Measurements from ENCODE around the gene FAM9C. TPM values are rescaled to one million over a fixed set of nuclear protein-coding genes. Genes with fewer than 3 reads are reported as not detected.

Gene FAM9C
- polyA plus RNA-seq, 4 donors, result 0.16 to 0.52 (median 0.47) TPM

GRCh38 chrX:13008851-13009250, 35.6 kb downstream of the FAM9C start:
- DNase-seq (ENCODE audit: low read depth in 4 of 4, low spot score in 3 of 4), result no peak

- no peak for DNase-seq (ENCODE audit: low read depth in 4 of 4, low spot score in 3 of 4)
Measured at GRCh38 chrX:13008189-13008533, 36.3 kb downstream of the FAM9C start.

DNA sequence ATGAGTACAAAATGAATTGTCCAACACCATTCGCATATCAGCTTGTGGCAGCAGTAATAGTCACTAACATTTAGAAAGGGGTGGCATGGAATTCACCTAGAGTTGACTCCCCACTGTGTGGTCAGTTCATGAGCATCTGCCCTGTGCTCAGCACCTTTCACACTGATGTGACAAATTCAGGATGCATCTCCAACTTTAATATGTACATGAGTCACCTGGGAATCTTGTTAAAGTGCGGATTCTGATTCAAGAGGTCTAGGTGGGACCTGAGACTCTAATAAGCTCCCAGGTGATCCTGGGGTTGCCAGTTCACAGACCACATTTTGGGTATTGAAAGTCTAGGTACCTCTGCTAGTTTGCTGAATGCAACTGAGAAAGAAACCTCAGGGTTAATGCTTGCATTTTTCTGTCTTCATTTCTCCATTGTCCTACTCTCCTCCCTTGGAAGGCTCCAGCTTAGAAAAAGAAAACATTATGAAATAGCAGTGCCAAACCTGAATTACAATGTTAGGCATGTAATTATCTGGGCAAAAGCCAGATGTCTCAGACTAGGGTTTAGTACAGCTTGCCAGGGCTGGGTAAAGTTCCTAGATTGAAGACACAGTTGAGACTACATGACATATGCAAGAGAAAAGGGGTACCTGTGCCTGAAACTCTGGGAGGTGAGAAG, 36.8 kb downstream of the FAM9C start:
- no peak for DNase-seq (ENCODE audit: low read depth in 4 of 4, low spot score in 3 of 4)

DNA sequence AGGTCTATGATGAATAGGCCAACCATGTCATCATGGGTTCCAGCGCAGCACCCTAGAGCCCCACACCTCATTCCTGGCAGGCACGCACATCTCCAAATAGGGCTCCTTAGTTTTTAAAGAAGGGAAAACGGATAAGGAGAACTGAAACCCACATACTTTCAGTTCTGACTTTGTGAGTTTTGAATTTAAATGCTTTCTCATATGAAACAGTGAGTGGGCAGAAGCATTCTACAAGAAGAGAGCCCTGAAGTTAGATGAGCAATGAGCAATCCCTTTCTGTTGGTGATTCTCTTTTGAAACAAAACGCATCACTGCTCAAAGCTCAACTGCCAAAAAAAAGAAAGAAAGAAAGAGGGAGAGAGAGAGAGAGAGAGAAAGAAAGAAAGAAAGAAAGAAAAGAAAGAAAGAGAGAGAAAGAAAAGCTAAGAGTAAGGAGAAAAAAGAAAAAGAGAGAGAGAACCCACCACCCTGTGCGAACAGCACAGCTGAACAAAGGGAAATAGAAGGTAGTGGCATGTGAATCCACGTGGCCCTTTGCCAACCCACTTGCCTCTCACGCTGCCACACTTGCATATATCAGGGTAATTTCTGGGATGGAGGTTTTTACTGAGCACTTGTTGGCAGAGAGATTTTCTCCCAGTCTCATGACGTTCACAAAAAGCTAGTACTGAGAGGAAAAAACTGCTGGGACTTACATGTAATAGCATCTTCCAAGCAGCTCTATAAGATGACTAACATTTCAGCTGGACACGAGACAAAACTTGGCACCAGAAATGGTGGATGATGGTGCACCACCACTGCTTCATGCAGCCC, 38.6 kb downstream of the FAM9C start:
- no peak for DNase-seq (ENCODE audit: low read depth in 4 of 4, low spot score in 3 of 4)

- DNase-seq (ENCODE audit: low read depth in 4 of 4, low spot score in 3 of 4), result no peak
Measured at GRCh38 chrX:13001961-13002671, 42.3 kb downstream of the FAM9C start.

- no peak for DNase-seq (ENCODE audit: low read depth in 4 of 4, low spot score in 3 of 4)
Measured at GRCh38 chrX:13001097-13001496, 43.3 kb downstream of the FAM9C start.

DNA sequence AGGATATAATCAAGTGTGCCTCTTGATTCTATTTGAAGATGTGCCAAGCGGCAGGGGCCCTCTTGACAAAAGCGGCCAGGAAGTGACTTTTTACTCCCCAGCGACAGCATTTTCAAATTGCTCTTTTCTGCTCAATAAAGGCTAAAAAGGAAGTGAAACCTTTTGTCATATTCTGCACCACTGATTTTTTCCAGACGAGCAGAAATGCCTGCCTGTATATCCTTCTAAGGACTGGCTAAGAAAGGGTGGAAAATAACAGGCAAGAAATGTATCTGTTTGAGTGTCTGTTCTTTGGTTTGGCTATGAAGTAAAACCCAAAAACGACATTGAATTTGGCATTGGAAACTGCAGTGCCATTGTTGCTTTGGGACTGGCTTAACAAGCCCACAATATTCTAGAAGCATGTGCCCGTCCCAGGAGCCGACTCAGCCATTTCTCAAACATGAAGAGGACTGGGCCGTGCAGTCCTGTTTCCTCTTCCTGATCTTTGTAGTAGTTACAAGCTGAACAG, 44.1 kb downstream of the FAM9C start:
- DNase-seq (ENCODE audit: low read depth in 4 of 4, low spot score in 3 of 4), result no peak

GRCh38 chrX:12999422-12999821, 45.0 kb downstream of the FAM9C start:
- DNase-seq (ENCODE audit: low read depth in 4 of 4, low spot score in 3 of 4), result no peak

DNA sequence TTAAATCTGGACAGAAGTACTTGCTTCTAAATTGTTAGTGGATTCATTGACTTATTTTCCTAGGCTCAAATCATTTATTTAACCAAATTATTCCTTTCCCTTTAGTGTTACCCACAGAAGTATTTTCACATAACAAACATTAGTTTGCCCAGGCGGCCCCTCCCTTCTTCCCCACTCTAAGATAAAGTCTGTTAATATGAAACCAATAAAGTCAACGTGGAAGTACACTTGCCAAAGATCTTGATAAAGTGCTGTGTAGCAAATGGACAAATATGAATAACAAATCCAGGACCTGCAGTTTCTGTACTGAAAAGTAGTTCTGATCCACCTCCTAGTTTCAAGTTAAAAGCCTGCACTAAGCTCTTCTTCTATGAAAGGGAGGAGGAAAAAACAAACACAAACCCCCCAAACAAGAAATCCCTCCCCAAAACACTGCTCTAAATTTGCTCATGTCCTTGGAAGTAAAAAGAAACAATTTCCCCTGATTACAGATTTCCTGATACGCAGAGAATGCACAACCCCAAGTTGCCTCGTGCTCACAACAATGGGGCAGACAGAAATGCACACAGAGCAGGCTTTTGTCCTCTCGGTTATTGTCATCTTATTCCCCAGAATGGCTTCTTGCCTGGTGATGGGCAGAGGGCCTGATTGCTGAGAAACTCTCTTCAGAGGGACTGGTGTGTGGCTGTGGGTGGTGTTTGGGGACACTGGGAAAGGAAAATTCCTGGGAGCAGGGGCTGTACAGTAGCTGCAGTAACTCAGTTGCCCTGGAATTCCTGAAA, 46.3 kb downstream of the FAM9C start:
- no peak for DNase-seq (ENCODE audit: low read depth in 4 of 4, low spot score in 3 of 4)

DNA sequence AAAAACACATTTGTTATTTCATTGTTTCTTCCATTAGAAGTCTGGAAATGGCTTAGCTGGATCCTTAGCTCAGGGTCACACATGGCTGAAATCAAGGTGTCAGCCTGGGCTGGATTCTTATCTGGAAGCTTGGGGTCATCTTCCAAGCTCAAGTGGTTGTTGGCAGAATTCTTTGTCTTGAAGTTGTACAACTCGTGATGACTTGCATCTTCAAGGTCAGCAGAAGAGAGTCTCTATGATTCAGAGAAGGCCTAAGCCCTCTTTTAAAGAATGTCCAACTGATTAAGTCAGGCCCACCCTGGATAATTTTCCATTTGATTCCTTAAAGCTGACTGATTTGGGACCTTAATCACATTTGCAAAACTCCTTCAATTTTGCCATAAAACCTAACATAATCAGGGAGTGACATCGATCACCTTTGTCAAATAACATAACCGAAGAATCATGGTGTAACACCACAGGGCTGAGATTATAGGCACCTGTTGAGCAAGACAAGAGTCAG, 47.4 kb downstream of the FAM9C start:
- DNase-seq (ENCODE audit: low read depth in 4 of 4, low spot score in 3 of 4), result no peak

GRCh38 chrX:12994321-12994720, 50.1 kb downstream of the FAM9C start:
- DNase-seq (ENCODE audit: low read depth in 4 of 4, low spot score in 3 of 4), result no peak

GRCh38 chrX:12993826-12994225, 50.6 kb downstream of the FAM9C start:
- DNase-seq (ENCODE audit: low read depth in 4 of 4, low spot score in 3 of 4), result no peak

- no peak for DNase-seq (ENCODE audit: low read depth in 4 of 4, low spot score in 3 of 4)
Measured at GRCh38 chrX:12992544-12993118, 51.8 kb downstream of the FAM9C start.

DNA sequence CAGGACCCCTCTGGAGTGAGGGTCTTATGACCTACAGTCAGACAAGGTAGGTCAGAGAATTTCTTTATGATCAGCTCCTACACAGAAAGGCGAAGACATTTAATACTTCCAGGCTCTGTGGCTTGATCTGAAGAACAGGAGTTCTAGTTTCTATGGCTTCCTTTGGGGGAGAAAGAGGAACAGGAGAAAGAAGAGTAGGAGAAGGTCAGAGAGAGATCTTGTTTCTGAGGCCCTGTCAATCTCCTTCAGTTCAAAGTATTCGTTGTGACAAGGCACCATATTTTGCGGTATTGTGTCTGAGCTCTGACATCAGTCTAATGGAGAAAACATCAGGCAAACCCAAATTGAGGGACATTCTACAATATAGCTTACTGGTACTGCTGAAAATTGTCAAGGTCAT, 52.8 kb downstream of the FAM9C start:
- DNase-seq (ENCODE audit: low read depth in 4 of 4, low spot score in 3 of 4), result no peak

DNA sequence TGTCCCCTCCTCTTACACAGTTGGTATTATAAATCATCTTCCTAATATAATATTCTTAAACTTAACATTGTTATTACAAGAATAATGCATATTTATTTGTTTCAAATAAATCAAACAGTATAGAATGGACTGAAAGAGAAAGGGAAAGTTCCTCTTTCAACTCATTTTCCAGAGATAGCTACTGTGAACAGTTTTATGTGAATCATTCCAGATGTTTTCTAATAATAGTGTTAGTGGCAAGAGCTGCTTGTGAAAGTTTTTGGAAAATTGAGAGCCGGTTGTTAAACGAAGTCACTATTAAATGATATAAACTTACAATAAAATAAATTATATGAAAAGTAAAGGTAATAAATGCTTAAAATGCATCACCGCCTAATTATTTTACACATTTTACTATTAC, 55.0 kb downstream of the FAM9C start:
- DNase-seq (ENCODE audit: low read depth in 4 of 4, low spot score in 3 of 4), result no peak

GRCh38 chrX:12988797-12989196, 55.6 kb downstream of the FAM9C start:
- no peak for DNase-seq (ENCODE audit: low read depth in 4 of 4, low spot score in 3 of 4)

- DNase-seq (ENCODE audit: low read depth in 4 of 4, low spot score in 3 of 4), result no peak
Measured at GRCh38 chrX:12987900-12988594, 56.4 kb downstream of the FAM9C start.

DNA sequence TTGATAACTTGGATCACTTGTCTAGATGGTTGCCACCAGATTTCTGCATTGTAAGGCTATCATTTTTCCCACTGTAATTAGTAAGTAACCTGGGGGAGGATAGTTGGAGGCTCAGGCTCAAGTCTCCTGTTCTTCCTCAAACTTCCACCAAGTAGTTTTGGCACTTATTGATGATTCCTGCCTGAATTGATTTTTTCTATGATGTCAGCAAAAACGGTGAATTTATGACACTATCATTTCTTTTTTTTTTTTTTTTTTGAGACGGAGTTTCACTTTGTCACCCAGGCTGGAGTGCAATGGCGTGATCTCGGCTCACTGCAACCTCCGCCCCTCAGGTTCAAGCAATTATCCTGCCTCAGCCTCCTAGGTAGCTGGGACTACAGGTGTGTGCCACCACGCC, 57.1 kb downstream of the FAM9C start:
- DNase-seq (ENCODE audit: low read depth in 4 of 4, low spot score in 3 of 4), result no peak

- DNase-seq (ENCODE audit: low read depth in 4 of 4, low spot score in 3 of 4), result no peak
Measured at GRCh38 chrX:12986886-12987285, 57.5 kb downstream of the FAM9C start.

Measured in right renal pelvis (tissue), 4 donors.